Progenitor cell of endocrine pancreas (in vitro differentiated cells): ENCODE measurements around the gene TMC3. TPM values are rescaled to one million over a fixed set of nuclear protein-coding genes. Genes with fewer than 3 reads are reported as not detected.

ENCODE experiments used
- DNase-seq: peaks from one replicate; pipeline ENCODE4 v3.0.0; 2021; ENCODE audit warnings: low spot score; ENCODE audit not compliant: unreplicated experiment
- H3K27ac Mint-ChIP-seq: 2 replicates; pipeline ENCODE4 v1.8.0; 2021; ENCODE audit warnings: mild to moderate bottlenecking, moderate library complexity, mixed read lengths
- H3K27me3 Mint-ChIP-seq: 2 replicates; pipeline ENCODE4 v1.8.0; 2021; ENCODE audit warnings: mixed read lengths
- H3K36me3 Mint-ChIP-seq: 2 replicates; pipeline ENCODE4 v1.8.0; 2022; ENCODE audit warnings: mixed read lengths; ENCODE audit not compliant: insufficient read depth
- H3K4me1 Mint-ChIP-seq: 2 replicates; pipeline ENCODE4 v1.8.0; 2021; ENCODE audit warnings: low read depth, mixed read lengths
- H3K4me3 Mint-ChIP-seq: 2 replicates; pipeline ENCODE4 v1.8.0; 2021; ENCODE audit warnings: low read depth, mild to moderate bottlenecking, moderate library complexity, mixed read lengths
- H3K9me3 Mint-ChIP-seq: 2 replicates; pipeline ENCODE4 v1.8.0; 2021; ENCODE audit warnings: low read depth, mixed read lengths
- CTCF ChIP-seq: fragments of 200-600 bp; sonication (generic); IDR thresholded peaks from one replicate; pipeline ENCODE4 v1.5.0; 2021; ENCODE audit warnings: antibody characterized with exemption, mild to moderate bottlenecking; ENCODE audit not compliant: unreplicated experiment
- total RNA-seq: library from RNA; stranded (reverse); gene quantifications from 2 replicates; pipeline ENCODE4 v1.2.1, GENCODE V29; 2021

TMC3 gene
- total RNA-seq, 1 donor from 2014 or later = 0.10 TPM

GRCh38 chr15:81326466-81327212 is 47.4 kb downstream of the TMC3 start:
- H3K27me3 Mint-ChIP-seq = peaks cover 28% of the 10 kb centered on the region
- no peaks in the 10 kb centered on the region for H3K9me3 Mint-ChIP-seq
- no peak for DNase-seq
- no peaks in the 10 kb centered on the region for H3K36me3 Mint-ChIP-seq
- TF ChIP-seq CTCF = no peak
- peaks cover 13% of the 10 kb centered on the region for H3K4me1 Mint-ChIP-seq
- no peak overlapping the region for H3K27ac Mint-ChIP-seq
- H3K4me3 Mint-ChIP-seq = no peak overlapping the region

GRCh38 chr15:81323944-81324881 is 49.8 kb downstream of the TMC3 start, which contains the start of gene STARD5:
Gene STARD5 (minus strand): TSS chr15:81324141. CDS start chr15:81324099, 42 bp downstream.
- Mint-ChIP-seq H3K4me3 (peak within 1 kb of the TSS; percentile 98), H3K9me3 (no peaks in the 10 kb centered on the region), H3K4me1 (peaks cover 4% of the 10 kb centered on the region), H3K27me3 (peaks cover 17% of the 10 kb centered on the region), H3K27ac (peak within 1 kb of the TSS; percentile 96), H3K36me3 (no peaks in the 10 kb centered on the region)
- DNase-seq = peak; percentile 97
- TF ChIP-seq CTCF = no peak

- H3K27ac Mint-ChIP-seq = peak overlapping the region; percentile 84
- H3K9me3 Mint-ChIP-seq = no peaks in the 10 kb centered on the region
- peak overlapping the region; percentile 98 for H3K4me3 Mint-ChIP-seq
- no peak for TF ChIP-seq CTCF
- H3K36me3 Mint-ChIP-seq = no peaks in the 10 kb centered on the region
- H3K27me3 Mint-ChIP-seq = peaks cover 17% of the 10 kb centered on the region
- peaks cover 4% of the 10 kb centered on the region for H3K4me1 Mint-ChIP-seq
- DNase-seq = no peak
Measured at GRCh38 chr15:81323559-81323943, 50.5 kb downstream of the TMC3 start.

GRCh38 chr15:81322676-81323253 is 51.2 kb downstream of the TMC3 start:
- H3K27me3 Mint-ChIP-seq = peaks cover 17% of the 10 kb centered on the region
- no peaks in the 10 kb centered on the region for H3K36me3 Mint-ChIP-seq
- H3K27ac Mint-ChIP-seq = no peak overlapping the region
- peaks cover 4% of the 10 kb centered on the region for H3K4me1 Mint-ChIP-seq
- H3K9me3 Mint-ChIP-seq = no peaks in the 10 kb centered on the region
- no peak for TF ChIP-seq CTCF
- peak overlapping the region; percentile 50 for H3K4me3 Mint-ChIP-seq
- DNase-seq = no peak

- Mint-ChIP-seq H3K27me3 (peaks cover 14% of the 10 kb centered on the region), H3K4me1 (peaks cover 4% of the 10 kb centered on the region), H3K36me3 (no peaks in the 10 kb centered on the region), H3K27ac (no peak overlapping the region), H3K9me3 (no peaks in the 10 kb centered on the region), H3K4me3 (no peak overlapping the region)
- DNase-seq = no peak
- no peak for TF ChIP-seq CTCF
Measured at GRCh38 chr15:81321667-81322066, 52.3 kb downstream of the TMC3 start.
